Osteoblast (primary cell): ENCODE measurements around the gene CTSE. TPM values are rescaled to one million over a fixed set of nuclear protein-coding genes. Genes with fewer than 3 reads are reported as not detected.

Source experiments
- DNase-seq: peaks from one replicate; pipeline ENCODE4 v3.0.0; 2011; ENCODE audit warnings: low spot score, mixed read lengths; ENCODE audit not compliant: insufficient read length; ENCODE audit errors: missing footprints
- H2AFZ ChIP-seq: 2 replicates; pipeline ENCODE4 v1.6.0; 2011; ENCODE audit warnings: mild to moderate bottlenecking, low read length
- H3K27ac ChIP-seq: 2 replicates; pipeline ENCODE4 v1.5.1; 2011; ENCODE audit warnings: mild to moderate bottlenecking, low read depth, low read length, moderate library complexity
- H3K27me3 ChIP-seq: 2 replicates; pipeline ENCODE4 v1.6.0; 2012; ENCODE audit warnings: mild to moderate bottlenecking, control low read depth, inconsistent platforms, low read length, moderate library complexity; ENCODE audit not compliant: insufficient read depth
- H3K36me3 ChIP-seq: 2 replicates; pipeline ENCODE4 v1.5.1; 2011; ENCODE audit warnings: mild to moderate bottlenecking, low read length, control low read depth, moderate library complexity; ENCODE audit not compliant: insufficient read depth
- H3K4me1 ChIP-seq: 2 replicates; pipeline ENCODE4 v1.5.1; 2011; ENCODE audit warnings: mild to moderate bottlenecking, low read length, control low read depth, moderate library complexity; ENCODE audit not compliant: insufficient read depth
- H3K4me2 ChIP-seq: 2 replicates; pipeline ENCODE4 v1.6.0; 2011; ENCODE audit warnings: mild to moderate bottlenecking, low read length; ENCODE audit not compliant: insufficient read depth
- H3K4me3 ChIP-seq: fragments of 200-600 bp; sonication (generic); 3 replicates; pipeline ENCODE4 v1.5.1; 2012; ENCODE audit warnings: mild to moderate bottlenecking, low read length, inconsistent platforms; ENCODE audit not compliant: insufficient read depth
- H3K79me2 ChIP-seq: 2 replicates; pipeline ENCODE4 v1.6.0; 2012; ENCODE audit warnings: mild to moderate bottlenecking, low read length, control low read depth, inconsistent platforms; ENCODE audit not compliant: insufficient read depth
- H3K9me3 ChIP-seq: 2 replicates; pipeline ENCODE4 v1.5.1; 2011; ENCODE audit warnings: low read depth, low read length, control low read depth
- H4K20me1 ChIP-seq: 2 replicates; pipeline ENCODE4 v1.6.0; 2012; ENCODE audit warnings: mild to moderate bottlenecking, low read length, control low read depth; ENCODE audit not compliant: insufficient read depth
- total RNA-seq: library from RNA; depleted of rRNA; stranded (reverse); fragments of >200 nt; gene quantifications from 2 replicates; pipeline ENCODE4 v1.2.3, GENCODE V29; 2012
- TF ChIP-seq, protein P1 (sequence below): IDR thresholded peaks from 2 replicates; pipeline ENCODE4 v1.5.1; 2011; ENCODE audit warnings: mild to moderate bottlenecking, low read depth, low read length, moderate library complexity; ENCODE audit errors: extremely low read depth

CTSE gene
- total RNA-seq, 1 donor = not detected

DNA sequence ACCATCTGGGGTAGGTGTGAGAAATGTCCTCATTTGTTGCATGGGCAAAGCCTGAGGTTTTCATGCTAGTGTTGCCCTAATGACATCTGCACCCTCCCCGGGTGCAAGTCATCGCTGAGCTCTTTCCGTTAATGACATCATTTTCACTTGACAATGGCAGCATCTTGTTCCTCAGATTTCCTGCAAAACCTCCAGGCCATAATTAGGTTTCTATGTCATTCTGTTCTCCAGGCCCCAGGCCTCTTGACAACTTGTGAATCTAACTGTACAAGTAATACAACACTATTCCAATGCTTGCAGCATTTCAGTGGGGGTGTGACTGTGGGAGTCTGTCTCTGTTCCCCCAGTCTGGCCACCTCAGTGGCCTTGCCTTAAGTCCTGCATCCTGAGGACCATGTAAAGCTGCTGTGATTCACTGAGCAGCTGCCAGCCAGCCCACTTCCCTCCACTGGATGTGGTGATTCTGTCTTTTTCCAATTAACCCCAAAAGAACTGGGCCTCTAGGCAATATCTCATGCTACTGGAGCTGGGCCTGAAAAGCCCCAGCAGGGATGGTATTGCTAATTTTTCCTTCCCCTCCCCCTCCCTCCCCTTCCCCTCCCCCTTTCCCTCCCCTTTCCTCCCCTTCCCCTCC is 43.3 kb downstream of the CTSE start:
- Histone ChIP-seq H3K9me3 (no peaks in the 10 kb centered on the region), H3K27me3 (no peaks in the 10 kb centered on the region), H4K20me1 (no peaks in the 10 kb centered on the region), H3K27ac (no peak overlapping the region), H3K4me3 (no peak overlapping the region), H3K4me1 (peaks cover 11% of the 10 kb centered on the region), H2AFZ (no peak overlapping the region), H3K36me3 (peaks cover 14% of the 10 kb centered on the region), H3K79me2 (no peaks in the 10 kb centered on the region), H3K4me2 (no peak overlapping the region)
- TF ChIP-seq, protein P1, sequence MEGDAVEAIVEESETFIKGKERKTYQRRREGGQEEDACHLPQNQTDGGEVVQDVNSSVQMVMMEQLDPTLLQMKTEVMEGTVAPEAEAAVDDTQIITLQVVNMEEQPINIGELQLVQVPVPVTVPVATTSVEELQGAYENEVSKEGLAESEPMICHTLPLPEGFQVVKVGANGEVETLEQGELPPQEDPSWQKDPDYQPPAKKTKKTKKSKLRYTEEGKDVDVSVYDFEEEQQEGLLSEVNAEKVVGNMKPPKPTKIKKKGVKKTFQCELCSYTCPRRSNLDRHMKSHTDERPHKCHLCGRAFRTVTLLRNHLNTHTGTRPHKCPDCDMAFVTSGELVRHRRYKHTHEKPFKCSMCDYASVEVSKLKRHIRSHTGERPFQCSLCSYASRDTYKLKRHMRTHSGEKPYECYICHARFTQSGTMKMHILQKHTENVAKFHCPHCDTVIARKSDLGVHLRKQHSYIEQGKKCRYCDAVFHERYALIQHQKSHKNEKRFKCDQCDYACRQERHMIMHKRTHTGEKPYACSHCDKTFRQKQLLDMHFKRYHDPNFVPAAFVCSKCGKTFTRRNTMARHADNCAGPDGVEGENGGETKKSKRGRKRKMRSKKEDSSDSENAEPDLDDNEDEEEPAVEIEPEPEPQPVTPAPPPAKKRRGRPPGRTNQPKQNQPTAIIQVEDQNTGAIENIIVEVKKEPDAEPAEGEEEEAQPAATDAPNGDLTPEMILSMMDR = no peak
- DNase-seq = no peak

DNA sequence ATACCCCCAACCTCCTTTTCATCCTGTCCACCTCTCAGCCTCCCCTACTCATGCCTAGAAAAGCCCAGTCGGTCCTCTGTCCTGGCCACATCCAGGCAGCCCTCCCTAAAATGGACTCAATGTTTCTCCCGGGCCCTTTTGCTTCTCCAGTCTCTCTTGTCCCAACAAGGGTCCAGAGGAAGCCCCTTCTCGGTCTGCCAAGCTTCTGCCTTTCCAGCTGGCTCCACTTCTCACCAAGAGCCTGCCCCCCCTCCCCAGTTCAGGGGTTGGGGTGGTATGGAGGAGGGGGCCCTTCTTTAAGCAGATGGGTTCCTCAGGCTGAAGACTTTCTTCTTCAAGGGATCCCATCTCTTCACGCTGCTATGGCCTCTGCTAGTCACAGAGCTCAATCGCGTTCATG is 44.4 kb downstream of the CTSE start:
- Histone ChIP-seq H3K27ac (no peak overlapping the region), H4K20me1 (no peaks in the 10 kb centered on the region), H3K27me3 (no peaks in the 10 kb centered on the region), H3K4me2 (no peak overlapping the region), H3K36me3 (peaks cover 6% of the 10 kb centered on the region), H3K4me3 (no peak overlapping the region), H2AFZ (no peak overlapping the region), H3K79me2 (no peaks in the 10 kb centered on the region), H3K4me1 (peaks cover 11% of the 10 kb centered on the region), H3K9me3 (no peaks in the 10 kb centered on the region)
- TF ChIP-seq, protein P1 = no peak
- DNase-seq = peak; percentile 44

DNA sequence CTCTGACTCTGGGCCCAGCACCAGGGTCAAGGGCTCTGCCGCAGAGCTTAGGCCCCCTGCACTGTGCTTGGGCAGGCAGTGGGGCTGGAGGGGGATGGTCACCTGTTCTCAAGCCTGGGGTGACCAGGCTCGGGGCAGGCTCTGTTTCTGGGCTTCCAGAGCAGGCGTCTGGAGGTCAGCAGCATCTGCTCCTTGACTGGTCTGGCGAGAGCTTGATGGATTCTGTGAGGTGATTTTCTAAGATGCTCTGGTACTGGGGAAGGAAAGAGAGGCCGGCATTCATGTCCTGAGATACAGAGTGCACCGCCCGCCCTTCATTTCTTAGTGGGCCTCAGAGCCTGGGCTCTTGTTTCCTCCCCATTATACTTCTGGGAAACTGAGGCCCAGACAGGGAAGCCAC is 45.0 kb downstream of the CTSE start:
- TF ChIP-seq, protein P1 = no peak
- Histone ChIP-seq H3K4me2 (no peak overlapping the region), H4K20me1 (no peaks in the 10 kb centered on the region)

DNA sequence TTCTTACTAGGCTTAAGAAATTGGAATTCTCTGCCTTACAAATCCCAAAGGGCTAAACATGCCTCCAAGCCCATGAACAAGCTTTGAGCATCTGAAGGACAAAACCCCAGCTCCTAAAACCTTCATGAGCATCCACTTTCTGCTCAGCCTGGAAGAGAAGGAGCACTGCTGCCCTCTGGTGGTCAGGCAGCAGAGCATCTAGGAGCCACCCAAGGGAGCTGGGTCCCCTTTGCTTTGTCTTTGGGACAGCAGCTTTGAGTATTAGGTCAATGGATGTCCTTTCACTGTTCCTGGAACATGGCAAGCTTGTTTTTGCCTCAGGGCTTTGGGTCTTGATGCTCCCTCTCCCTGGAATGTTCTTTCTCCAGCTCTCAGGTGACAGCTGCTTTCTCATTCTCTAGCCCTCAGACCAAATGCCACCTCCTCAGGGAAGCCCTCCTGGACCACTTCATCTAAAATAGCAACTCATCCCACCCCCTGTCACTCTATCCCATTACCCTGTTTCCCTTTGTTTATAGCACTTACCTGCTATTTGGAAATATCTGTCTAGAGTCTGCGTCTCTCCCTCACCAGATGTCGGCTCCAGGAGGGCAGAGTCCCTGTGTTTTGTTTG is 46.2 kb downstream of the CTSE start:
- Histone ChIP-seq H2AFZ (no peak overlapping the region), H3K79me2 (no peaks in the 10 kb centered on the region), H4K20me1 (no peaks in the 10 kb centered on the region), H3K4me2 (no peak overlapping the region), H3K27ac (no peak overlapping the region), H3K4me3 (no peak overlapping the region), H3K36me3 (peaks cover 6% of the 10 kb centered on the region), H3K27me3 (no peaks in the 10 kb centered on the region), H3K4me1 (peaks cover 11% of the 10 kb centered on the region), H3K9me3 (no peaks in the 10 kb centered on the region)
- TF ChIP-seq, protein P1 = peak; percentile 100
- DNase-seq = peak; percentile 88

More for the DNA sequence above, 45.0 kb downstream of the CTSE start:
- Histone ChIP-seq H3K9me3 (no peaks in the 10 kb centered on the region), H3K4me3 (no peak overlapping the region), H3K27ac (no peak overlapping the region), H2AFZ (no peak overlapping the region), H3K27me3 (no peaks in the 10 kb centered on the region), H3K36me3 (peaks cover 6% of the 10 kb centered on the region), H3K4me1 (peaks cover 11% of the 10 kb centered on the region), H3K79me2 (no peaks in the 10 kb centered on the region)
- peak; percentile 53 for DNase-seq
